ENCODE results near the gene CALCOCO1.

The CALCOCO1 gene

DNA sequence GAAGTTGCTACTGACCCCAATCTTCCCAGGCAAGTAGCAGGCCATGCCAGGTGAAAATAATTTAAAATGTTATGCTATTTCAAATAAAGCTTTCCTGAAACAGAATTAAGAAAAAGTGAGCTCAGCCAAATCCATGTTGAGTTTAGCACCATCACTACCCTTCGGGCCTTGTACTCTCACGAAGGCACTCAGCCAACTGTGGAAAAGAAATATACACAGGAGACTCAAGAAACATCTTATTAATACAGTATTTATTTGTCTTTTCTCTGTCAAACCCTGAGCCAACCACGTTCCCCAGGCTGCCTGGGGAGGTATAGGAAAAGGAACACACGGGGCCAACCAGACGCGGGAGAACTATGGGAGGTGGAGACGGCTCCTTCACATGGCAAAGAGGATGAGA is 62.3 kb downstream of the CALCOCO1 start:
- H3K27me3 ChIP-seq (ENCODE audit: insufficient read depth, poor library complexity, severe bottlenecking) = no peaks in the 10 kb centered on the region
- H3K27ac ChIP-seq (replicated peaks) = no peak overlapping the region
- DNase-seq (ENCODE audit: low read depth in 1 of 2, low spot score in 1 of 2) = no peak
- TF ChIP-seq POLR2AphosphoS5 (IDR thresholded peaks at IDR 0.05; ENCODE audit: low read depth) = no peak
- no peak for TF ChIP-seq GABPA (IDR thresholded peaks at IDR 0.05; ENCODE audit: low read depth)
- TF ChIP-seq, protein P1, sequence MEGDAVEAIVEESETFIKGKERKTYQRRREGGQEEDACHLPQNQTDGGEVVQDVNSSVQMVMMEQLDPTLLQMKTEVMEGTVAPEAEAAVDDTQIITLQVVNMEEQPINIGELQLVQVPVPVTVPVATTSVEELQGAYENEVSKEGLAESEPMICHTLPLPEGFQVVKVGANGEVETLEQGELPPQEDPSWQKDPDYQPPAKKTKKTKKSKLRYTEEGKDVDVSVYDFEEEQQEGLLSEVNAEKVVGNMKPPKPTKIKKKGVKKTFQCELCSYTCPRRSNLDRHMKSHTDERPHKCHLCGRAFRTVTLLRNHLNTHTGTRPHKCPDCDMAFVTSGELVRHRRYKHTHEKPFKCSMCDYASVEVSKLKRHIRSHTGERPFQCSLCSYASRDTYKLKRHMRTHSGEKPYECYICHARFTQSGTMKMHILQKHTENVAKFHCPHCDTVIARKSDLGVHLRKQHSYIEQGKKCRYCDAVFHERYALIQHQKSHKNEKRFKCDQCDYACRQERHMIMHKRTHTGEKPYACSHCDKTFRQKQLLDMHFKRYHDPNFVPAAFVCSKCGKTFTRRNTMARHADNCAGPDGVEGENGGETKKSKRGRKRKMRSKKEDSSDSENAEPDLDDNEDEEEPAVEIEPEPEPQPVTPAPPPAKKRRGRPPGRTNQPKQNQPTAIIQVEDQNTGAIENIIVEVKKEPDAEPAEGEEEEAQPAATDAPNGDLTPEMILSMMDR (IDR thresholded peaks at IDR 0.05; ENCODE audit: insufficient read depth, low read length) = no peak
- TF ChIP-seq, protein P2, sequence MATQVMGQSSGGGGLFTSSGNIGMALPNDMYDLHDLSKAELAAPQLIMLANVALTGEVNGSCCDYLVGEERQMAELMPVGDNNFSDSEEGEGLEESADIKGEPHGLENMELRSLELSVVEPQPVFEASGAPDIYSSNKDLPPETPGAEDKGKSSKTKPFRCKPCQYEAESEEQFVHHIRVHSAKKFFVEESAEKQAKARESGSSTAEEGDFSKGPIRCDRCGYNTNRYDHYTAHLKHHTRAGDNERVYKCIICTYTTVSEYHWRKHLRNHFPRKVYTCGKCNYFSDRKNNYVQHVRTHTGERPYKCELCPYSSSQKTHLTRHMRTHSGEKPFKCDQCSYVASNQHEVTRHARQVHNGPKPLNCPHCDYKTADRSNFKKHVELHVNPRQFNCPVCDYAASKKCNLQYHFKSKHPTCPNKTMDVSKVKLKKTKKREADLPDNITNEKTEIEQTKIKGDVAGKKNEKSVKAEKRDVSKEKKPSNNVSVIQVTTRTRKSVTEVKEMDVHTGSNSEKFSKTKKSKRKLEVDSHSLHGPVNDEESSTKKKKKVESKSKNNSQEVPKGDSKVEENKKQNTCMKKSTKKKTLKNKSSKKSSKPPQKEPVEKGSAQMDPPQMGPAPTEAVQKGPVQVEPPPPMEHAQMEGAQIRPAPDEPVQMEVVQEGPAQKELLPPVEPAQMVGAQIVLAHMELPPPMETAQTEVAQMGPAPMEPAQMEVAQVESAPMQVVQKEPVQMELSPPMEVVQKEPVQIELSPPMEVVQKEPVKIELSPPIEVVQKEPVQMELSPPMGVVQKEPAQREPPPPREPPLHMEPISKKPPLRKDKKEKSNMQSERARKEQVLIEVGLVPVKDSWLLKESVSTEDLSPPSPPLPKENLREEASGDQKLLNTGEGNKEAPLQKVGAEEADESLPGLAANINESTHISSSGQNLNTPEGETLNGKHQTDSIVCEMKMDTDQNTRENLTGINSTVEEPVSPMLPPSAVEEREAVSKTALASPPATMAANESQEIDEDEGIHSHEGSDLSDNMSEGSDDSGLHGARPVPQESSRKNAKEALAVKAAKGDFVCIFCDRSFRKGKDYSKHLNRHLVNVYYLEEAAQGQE (IDR thresholded peaks at IDR 0.05; ENCODE audit: insufficient replicate concordance, low read depth) = no peak
- no peak for TF ChIP-seq SPI1 (IDR thresholded peaks at IDR 0.05; ENCODE audit: borderline replicate concordance, low read depth)
- H3K4me3 ChIP-seq (replicated peaks; ENCODE audit: insufficient read depth, low read length) = no peak overlapping the region

DNA sequence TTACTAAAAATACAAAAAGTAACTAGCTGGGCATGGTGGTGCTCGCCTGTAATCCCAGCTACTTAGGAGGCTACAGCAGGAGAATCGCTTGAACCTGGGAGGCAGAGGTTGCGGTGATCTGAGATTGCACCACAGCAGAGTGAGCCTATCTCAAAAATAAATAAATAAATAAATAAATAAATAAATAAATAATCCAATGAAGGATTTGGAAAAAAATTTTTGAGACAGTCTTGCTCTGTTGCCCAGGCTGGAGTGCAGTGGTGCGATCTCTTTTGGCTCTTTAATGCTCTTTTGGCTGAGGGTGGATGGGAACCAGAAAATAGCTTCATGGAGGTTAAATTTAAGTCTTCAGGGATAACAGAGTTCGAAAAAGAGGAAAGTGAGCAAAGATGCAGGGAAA is 63.1 kb downstream of the CALCOCO1 start:
- TF ChIP-seq, protein P1 (IDR thresholded peaks at IDR 0.05; ENCODE audit: insufficient read depth, low read length) = no peak
- TF ChIP-seq SPI1 (IDR thresholded peaks at IDR 0.05; ENCODE audit: borderline replicate concordance, low read depth) (no peak), POLR2AphosphoS5 (IDR thresholded peaks at IDR 0.05; ENCODE audit: low read depth) (no peak), GABPA (IDR thresholded peaks at IDR 0.05; ENCODE audit: low read depth) (no peak)
- TF ChIP-seq, protein P2 (IDR thresholded peaks at IDR 0.05; ENCODE audit: insufficient replicate concordance, low read depth) = no peak
- Histone ChIP-seq H3K27ac (replicated peaks) (no peak overlapping the region), H3K27me3 (ENCODE audit: insufficient read depth, poor library complexity, severe bottlenecking) (no peaks in the 10 kb centered on the region), H3K4me3 (replicated peaks; ENCODE audit: insufficient read depth, low read length) (no peak overlapping the region)
- DNase-seq (ENCODE audit: low read depth in 1 of 2, low spot score in 1 of 2) = no peak

DNA sequence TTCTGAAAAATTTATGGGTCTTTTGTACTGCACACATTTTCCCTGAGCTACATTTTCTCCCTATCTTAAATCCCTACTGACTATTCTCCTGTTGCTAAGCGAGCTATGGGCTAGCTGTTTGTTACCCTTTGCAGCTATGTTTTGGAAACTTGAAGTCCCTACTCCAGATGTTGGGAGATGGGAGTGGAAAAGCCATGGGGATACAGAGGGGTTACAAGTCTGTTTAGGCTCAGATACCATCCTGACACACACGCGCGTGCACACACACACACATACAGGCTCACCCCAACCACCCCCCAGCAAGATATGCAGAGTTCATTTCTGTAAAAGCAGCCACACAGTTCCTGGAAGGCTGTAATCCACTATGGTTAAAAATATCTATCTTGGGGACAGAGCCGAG is 67.2 kb downstream of the CALCOCO1 start:
- no peak overlapping the region for H3K27ac ChIP-seq (replicated peaks)
- DNase-seq (ENCODE audit: low read depth in 1 of 2, low spot score in 1 of 2) = no peak
- no peak overlapping the region for H3K4me3 ChIP-seq (replicated peaks; ENCODE audit: insufficient read depth, low read length)
- no peaks in the 10 kb centered on the region for H3K27me3 ChIP-seq (ENCODE audit: insufficient read depth, poor library complexity, severe bottlenecking)
- TF ChIP-seq GABPA (IDR thresholded peaks at IDR 0.05; ENCODE audit: low read depth) (no peak), SPI1 (IDR thresholded peaks at IDR 0.05; ENCODE audit: borderline replicate concordance, low read depth) (no peak), POLR2AphosphoS5 (IDR thresholded peaks at IDR 0.05; ENCODE audit: low read depth) (no peak)
- TF ChIP-seq, protein P1 (IDR thresholded peaks at IDR 0.05; ENCODE audit: insufficient read depth, low read length) = no peak
- TF ChIP-seq, protein P2 (IDR thresholded peaks at IDR 0.05; ENCODE audit: insufficient replicate concordance, low read depth) = no peak
